A549 (cell line): ENCODE results near the gene MYO6. TPM values are rescaled to one million over a fixed set of nuclear protein-coding genes. Genes with fewer than 3 reads are reported as not detected.

Source experiments
- polyA plus RNA-seq, 4 experiments: library from polyadenylated mRNA; depleted of rRNA in 3 of 4; stranded (reverse); fragments of >200 nt; fragmentation: RNase III in 1 of 4; extraction: RNeasy Plus Mini Kit Qiagen cat#74134 plus additional on column Dnase treatment in 1 of 4; gene quantifications; 2 replicates in 3 of 4; 3 replicates in 1 of 4; pipeline ENCODE4 v1.2.3, GENCODE V29; 2011 to 2017
- small RNA-seq, 6 experiments: library from RNA; depleted of rRNA; stranded (forward); fragments of <200 nt; gene quantifications; one replicate each; pipeline ENCODE3, GENCODE V24; 2012

The MYO6 gene
- polyA plus RNA-seq, 2 of the 4 experiments (the other 2 are of a cell fraction): 10.8 to 17.3 TPM

Small RNA genes lying within 50 kb of the gene (small RNA-seq; reads per million reads assigned to genes)
- gene RF00019 (0 reads per million in 6 experiments), gene RNA5SP209 (0 reads per million in 6 experiments), gene RNU6-155P (0 reads per million in 6 experiments)

Other genes with a start within 250 kb of the MYO6 start
- 42.3 and 59.9 TPM in 2 replicates for gene SENP6, start 147.4 kb upstream of the MYO6 start, polyA plus RNA-seq (2011; rRNA removed)
- gene SENP6, start 147.4 kb upstream of the MYO6 start, polyA plus RNA-seq (2017; fragmentation: RNase III; extraction: RNeasy Plus Mini Kit Qiagen cat#74134 plus additional on column Dnase treatment): 29.8 to 30.7 TPM (median 30.0 TPM) in 3 replicates